Measurements from ENCODE around the gene SLFN13. TPM values are rescaled to one million over a fixed set of nuclear protein-coding genes. Genes with fewer than 3 reads are reported as not detected.

The SLFN13 gene
- total and polyA plus RNA-seq, 10 donors = 1.9 to 38.1 (median 29.9) TPM

DNA sequence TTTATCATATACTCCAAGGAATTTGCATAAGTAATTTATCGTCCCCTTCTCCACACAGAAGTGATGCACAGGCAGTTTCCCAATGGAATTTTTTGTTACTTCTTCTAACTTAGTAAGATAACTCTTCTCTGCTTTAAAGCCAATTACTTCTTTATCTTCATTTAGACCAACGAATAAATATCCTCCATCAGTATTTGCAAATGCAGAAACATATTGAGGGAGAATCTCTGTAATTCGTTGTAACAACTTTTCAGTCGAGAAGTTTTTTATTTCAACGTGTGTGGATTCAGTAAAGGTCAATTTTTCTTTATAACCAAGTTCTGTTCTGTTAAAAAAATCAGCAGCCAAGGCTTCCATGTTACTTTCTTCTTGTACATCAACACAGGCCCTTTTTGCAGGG, 30.7 kb upstream of the SLFN13 start:
- H3K4me1 ChIP-seq = no peaks in the 10 kb centered on the region
- no peak overlapping the region for H3K27ac ChIP-seq
- no peak overlapping the region for H3K4me3 ChIP-seq
- no peak for DNase-seq
- TF ChIP-seq POLR2A (IDR thresholded peaks at IDR 0.05) = no peak
- TF ChIP-seq POLR2AphosphoS5 (IDR thresholded peaks at IDR 0.05) = no peak
- TF ChIP-seq, protein P1, sequence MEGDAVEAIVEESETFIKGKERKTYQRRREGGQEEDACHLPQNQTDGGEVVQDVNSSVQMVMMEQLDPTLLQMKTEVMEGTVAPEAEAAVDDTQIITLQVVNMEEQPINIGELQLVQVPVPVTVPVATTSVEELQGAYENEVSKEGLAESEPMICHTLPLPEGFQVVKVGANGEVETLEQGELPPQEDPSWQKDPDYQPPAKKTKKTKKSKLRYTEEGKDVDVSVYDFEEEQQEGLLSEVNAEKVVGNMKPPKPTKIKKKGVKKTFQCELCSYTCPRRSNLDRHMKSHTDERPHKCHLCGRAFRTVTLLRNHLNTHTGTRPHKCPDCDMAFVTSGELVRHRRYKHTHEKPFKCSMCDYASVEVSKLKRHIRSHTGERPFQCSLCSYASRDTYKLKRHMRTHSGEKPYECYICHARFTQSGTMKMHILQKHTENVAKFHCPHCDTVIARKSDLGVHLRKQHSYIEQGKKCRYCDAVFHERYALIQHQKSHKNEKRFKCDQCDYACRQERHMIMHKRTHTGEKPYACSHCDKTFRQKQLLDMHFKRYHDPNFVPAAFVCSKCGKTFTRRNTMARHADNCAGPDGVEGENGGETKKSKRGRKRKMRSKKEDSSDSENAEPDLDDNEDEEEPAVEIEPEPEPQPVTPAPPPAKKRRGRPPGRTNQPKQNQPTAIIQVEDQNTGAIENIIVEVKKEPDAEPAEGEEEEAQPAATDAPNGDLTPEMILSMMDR (IDR thresholded peaks at IDR 0.05 in 8 of 11, conservative IDR thresholded peaks at IDR 0.05 in 3 of 11) = no peak
- no peaks in the 10 kb centered on the region for H3K27me3 ChIP-seq (replicated peaks in 1 of 7)
- 69 to 83% (median 77%) methylated on average over 5 of the region's 5 CpGs for WGBS, 5 donors
- peaks cover 0 to 32% (median 4%) of the 10 kb centered on the region in 6 donors for H3K36me3 ChIP-seq
- H3K9me3 ChIP-seq = peaks cover 0 to 10% (median 0%) of the 10 kb centered on the region in 8 donors
- intact Hi-C loops (cut with DNase I; ENCODE audit: low total_unique reads) = no loop called here

DNA sequence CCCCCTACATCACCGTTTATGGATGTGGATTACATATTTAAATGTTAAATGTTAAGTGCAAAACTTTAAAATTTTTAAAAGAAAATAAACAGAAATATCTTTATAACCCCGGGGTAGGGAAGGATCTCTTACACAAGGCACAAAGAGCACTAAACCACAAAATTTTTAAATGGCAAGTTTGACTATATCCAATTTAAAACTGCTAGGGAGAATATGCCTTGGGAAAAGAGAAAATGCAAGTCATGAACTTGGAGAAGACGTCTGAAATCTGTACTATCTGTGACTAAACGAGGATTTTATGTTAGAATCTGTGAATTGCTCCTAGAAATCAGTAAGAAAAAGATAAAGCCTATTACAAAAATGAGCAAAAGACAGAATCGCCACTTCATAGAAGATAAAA, 28.7 kb upstream of the SLFN13 start:
- TF ChIP-seq, protein P1 (IDR thresholded peaks at IDR 0.05 in 8 of 11, conservative IDR thresholded peaks at IDR 0.05 in 3 of 11) = no peak
- TF ChIP-seq POLR2AphosphoS5 (IDR thresholded peaks at IDR 0.05) = no peak
- 68 to 83% (median 78%) methylated on average over 5 of the region's 5 CpGs for WGBS, 5 donors
- peaks cover 0 to 5% (median 0%) of the 10 kb centered on the region in 8 donors for H3K9me3 ChIP-seq
- H3K4me1 ChIP-seq = no peaks in the 10 kb centered on the region
- no peaks in the 10 kb centered on the region for H3K27me3 ChIP-seq (replicated peaks in 1 of 7)
- no peak overlapping the region for H3K27ac ChIP-seq
- H3K4me3 ChIP-seq = no peak overlapping the region
- DNase-seq = no peak
- intact Hi-C loops (cut with DNase I; ENCODE audit: low total_unique reads) = no loop called here
- H3K36me3 ChIP-seq = peaks cover 0 to 30% (median 4%) of the 10 kb centered on the region in 6 donors

DNA sequence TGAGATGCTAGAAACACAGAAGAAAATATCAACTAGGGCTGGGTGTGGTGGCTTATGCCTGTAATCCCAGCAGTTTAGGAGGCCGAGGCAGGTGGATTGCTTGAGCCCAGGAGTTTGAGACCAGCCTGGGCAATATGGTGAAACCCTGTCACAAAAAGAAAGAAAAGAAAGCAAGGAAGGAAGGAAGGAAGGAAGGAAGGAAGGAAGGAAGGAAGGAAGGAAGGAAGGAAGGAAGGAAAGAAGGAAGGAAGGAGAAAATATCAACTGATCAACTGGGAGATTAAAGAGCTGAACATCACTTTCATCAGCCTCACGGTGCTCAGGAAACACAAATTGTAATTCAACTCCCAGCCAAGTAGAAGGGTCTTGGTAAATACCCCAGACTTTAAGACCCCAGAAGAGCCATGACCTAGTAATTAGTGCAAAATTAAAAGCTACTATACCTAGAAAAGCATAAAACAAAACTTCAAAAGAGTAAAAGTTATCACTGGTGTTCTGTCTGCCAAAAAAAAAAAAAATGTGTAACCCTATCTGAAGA, 27.8 kb upstream of the SLFN13 start:
- Histone ChIP-seq H3K36me3 (peaks cover 0 to 29% (median 4%) of the 10 kb centered on the region in 6 donors), H3K9me3 (peaks cover 0 to 12% (median 0%) of the 10 kb centered on the region in 8 donors), H3K4me3 (no peak overlapping the region), H3K27ac (no peak overlapping the region), H3K4me1 (no peaks in the 10 kb centered on the region), H3K27me3 (replicated peaks in 1 of 7) (no peaks in the 10 kb centered on the region)
- intact Hi-C loops (cut with DNase I; ENCODE audit: low total_unique reads) = no loop called here
- 59 to 73% (median 69%) methylated on average over 2 of the region's 2 CpGs for WGBS, 5 donors
- no peak for DNase-seq
- TF ChIP-seq POLR2A (IDR thresholded peaks at IDR 0.05) = no peak
- no peak for TF ChIP-seq POLR2AphosphoS5 (IDR thresholded peaks at IDR 0.05)

DNA sequence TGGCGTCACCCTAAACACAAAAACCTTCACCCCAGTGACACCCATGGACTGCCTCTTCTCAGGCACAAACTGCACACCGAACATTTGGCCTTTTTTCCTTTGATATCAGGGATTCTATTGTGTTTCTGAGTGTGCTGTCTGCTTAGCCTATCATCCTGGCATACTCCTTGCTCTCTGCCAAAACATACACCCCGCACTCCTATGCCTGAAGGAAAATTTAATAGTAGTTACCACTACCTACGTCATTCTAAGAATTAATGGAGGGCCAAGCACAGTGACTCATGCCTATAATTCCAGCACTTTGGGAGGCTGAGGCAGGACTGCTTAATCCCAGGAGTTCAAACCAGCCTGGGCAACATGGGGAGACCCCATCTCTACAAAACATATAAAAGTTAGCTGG, 19.9 kb upstream of the SLFN13 start:
- no peak for DNase-seq
- Histone ChIP-seq H3K4me3 (no peak overlapping the region), H3K4me1 (peaks cover 0 to 13% (median 0%) of the 10 kb centered on the region in 6 donors), H3K27ac (peak overlapping the region in 1 of 8 donors; percentile 51), H3K27me3 (replicated peaks in 1 of 7) (peaks cover 0 to under 1% (median 0%) of the 10 kb centered on the region in 7 donors), H3K9me3 (peaks cover 0 to 12% (median 0%) of the 10 kb centered on the region in 8 donors), H3K36me3 (peaks cover 0 to under 1% (median 0%) of the 10 kb centered on the region in 6 donors)
- intact Hi-C loops (cut with DNase I; ENCODE audit: low total_unique reads) = no loop called here
- WGBS, 5 donors = 86 to 93% (median 89%) methylated on average over 4 of the region's 4 CpGs
- TF ChIP-seq POLR2AphosphoS5 (IDR thresholded peaks at IDR 0.05) = no peak
- TF ChIP-seq, protein P1 (IDR thresholded peaks at IDR 0.05 in 8 of 11, conservative IDR thresholded peaks at IDR 0.05 in 3 of 11) = no peak
- no peak for TF ChIP-seq POLR2A (IDR thresholded peaks at IDR 0.05)

All from spleen (tissue), 11 donors.